OCI-LY3 (cell line): Measurements from ENCODE around the gene DHCR24.

Experiments
- H2AFZ ChIP-seq: fragments of 200-600, 300-600 bp; shearing (Covaris generic); 2 replicates; pipeline ENCODE4 v1.6.0; 2014; ENCODE audit warnings: antibody characterized with exemption, low read depth, low read length
- H3K27ac ChIP-seq: fragments of 200-600, 300-600 bp; sonication (generic); 2 replicates; pipeline ENCODE4 v1.5.1; 2014; ENCODE audit warnings: mild to moderate bottlenecking, low read length, moderate library complexity, mixed read lengths
- H3K27me3 ChIP-seq: fragments of 200-600, 300-600 bp; sonication (generic); 2 replicates; pipeline ENCODE4 v1.6.1; 2014; ENCODE audit warnings: low read depth, low read length, mixed read lengths
- H3K36me3 ChIP-seq: fragments of 200-600, 300-600 bp; sonication (generic); replicated peaks from 2 replicates; pipeline ENCODE3; 2014; ENCODE audit warnings: low read depth, low read length, mixed read lengths
- H3K4me1 ChIP-seq: fragments of 300-600, 200-600 bp; sonication (generic); 2 replicates; pipeline ENCODE4 v1.6.1; 2014; ENCODE audit warnings: low read length, mixed read lengths
- H3K4me2 ChIP-seq: fragments of 200-600, 300-600 bp; sonication (generic); 2 replicates; pipeline ENCODE4 v1.6.1; 2014; ENCODE audit warnings: low read length, mixed read lengths
- H3K4me3 ChIP-seq: fragments of 300-600, 200-600 bp; sonication (generic); 2 replicates; pipeline ENCODE4 v1.5.1; 2014; ENCODE audit warnings: antibody characterized with exemption, mild to moderate bottlenecking, low read length, moderate library complexity
- H3K79me2 ChIP-seq: fragments of 300-600, 200-600 bp; shearing (Covaris generic); 2 replicates; pipeline ENCODE4 v1.6.1; 2014; ENCODE audit warnings: mild to moderate bottlenecking, low read length, mixed read lengths
- H3K9ac ChIP-seq: fragments of 300-600, 200-600 bp; shearing (Covaris generic); 2 replicates; pipeline ENCODE4 v1.6.0; 2014; ENCODE audit warnings: mild to moderate bottlenecking, low read length, moderate library complexity
- H3K9me3 ChIP-seq: fragments of 200-600, 300-600 bp; shearing (Covaris generic); 2 replicates; pipeline ENCODE4 v1.6.1; 2014; ENCODE audit warnings: low read length, mixed read lengths; ENCODE audit not compliant: insufficient read depth
- H4K20me1 ChIP-seq: fragments of 200-600, 300-600 bp; sonication (generic); 2 replicates; pipeline ENCODE4 v1.6.1; 2016; ENCODE audit warnings: low read length, mixed read lengths; ENCODE audit not compliant: insufficient read depth
- EZH2phosphoT487 ChIP-seq: fragments of 200-600 bp; shearing (Covaris generic); IDR thresholded peaks from 2 replicates; pipeline ENCODE4 v1.6.1; 2018; ENCODE audit warnings: antibody characterized with exemption, mixed run types, low read depth
- TF ChIP-seq, protein P1 (sequence below): fragments of 200-600, 300-600 bp; sonication (generic); IDR thresholded peaks from 2 replicates; pipeline ENCODE4 v1.5.1; 2014; ENCODE audit warnings: antibody characterized with exemption, low read length, low read depth

The DHCR24 gene

GRCh38 chr1:54838565-54839180 is 48.3 kb downstream of the DHCR24 start:
- Histone ChIP-seq H3K27me3 (no peaks in the 10 kb centered on the region), H2AFZ (no peak overlapping the region), H3K36me3 (no peaks in the 10 kb centered on the region), H3K27ac (no peak overlapping the region), H3K4me2 (no peak overlapping the region), H3K79me2 (no peaks in the 10 kb centered on the region), H4K20me1 (no peaks in the 10 kb centered on the region), H3K4me1 (no peaks in the 10 kb centered on the region), H3K9me3 (no peaks in the 10 kb centered on the region), H3K9ac (no peak overlapping the region), H3K4me3 (no peak overlapping the region)
- TF ChIP-seq, protein P1, sequence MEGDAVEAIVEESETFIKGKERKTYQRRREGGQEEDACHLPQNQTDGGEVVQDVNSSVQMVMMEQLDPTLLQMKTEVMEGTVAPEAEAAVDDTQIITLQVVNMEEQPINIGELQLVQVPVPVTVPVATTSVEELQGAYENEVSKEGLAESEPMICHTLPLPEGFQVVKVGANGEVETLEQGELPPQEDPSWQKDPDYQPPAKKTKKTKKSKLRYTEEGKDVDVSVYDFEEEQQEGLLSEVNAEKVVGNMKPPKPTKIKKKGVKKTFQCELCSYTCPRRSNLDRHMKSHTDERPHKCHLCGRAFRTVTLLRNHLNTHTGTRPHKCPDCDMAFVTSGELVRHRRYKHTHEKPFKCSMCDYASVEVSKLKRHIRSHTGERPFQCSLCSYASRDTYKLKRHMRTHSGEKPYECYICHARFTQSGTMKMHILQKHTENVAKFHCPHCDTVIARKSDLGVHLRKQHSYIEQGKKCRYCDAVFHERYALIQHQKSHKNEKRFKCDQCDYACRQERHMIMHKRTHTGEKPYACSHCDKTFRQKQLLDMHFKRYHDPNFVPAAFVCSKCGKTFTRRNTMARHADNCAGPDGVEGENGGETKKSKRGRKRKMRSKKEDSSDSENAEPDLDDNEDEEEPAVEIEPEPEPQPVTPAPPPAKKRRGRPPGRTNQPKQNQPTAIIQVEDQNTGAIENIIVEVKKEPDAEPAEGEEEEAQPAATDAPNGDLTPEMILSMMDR: no peak
- no peak for TF ChIP-seq EZH2phosphoT487

DNA sequence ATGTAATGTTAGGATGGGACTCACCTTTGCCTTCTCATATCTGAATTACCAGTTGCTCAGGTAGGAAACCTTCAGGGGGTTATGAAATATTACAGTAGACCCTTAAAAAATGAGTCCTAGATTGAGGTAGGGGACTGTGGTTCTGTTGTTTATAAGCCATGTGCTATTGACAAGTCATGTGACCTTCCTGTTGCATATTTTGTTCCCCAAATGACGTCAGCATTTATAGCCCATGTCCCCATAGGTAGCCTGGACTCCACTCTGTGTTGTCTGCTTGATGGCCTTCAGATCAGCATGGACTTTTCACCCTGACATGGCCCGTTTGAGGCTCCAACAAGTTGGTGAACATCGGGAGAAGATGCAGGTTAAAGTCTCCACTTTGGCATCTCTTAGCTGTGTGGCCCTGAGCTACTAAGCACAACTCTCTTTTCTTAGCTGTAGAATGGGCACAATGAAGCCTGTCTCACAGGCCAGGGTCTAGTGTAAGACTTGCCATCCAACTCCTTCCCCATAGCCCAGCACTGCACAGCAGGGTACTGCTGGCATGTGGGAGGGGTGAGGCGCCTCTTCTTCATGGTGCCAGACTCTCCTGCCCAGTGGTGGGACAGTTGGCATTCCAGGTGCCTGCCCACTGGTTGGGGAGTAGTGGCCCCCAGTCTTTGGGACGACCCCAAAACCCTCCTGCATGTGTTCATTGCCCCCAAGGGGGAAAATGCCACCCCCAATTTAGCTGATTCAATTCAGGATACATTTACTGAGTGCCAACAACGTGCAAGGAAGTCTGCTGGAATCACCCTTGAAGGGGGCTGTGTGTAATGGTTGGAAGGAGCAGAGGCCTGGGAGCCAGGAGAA is 49.8 kb downstream of the DHCR24 start:
- H3K27ac ChIP-seq: no peak overlapping the region
- TF ChIP-seq, protein P1: no peak
- no peak for TF ChIP-seq EZH2phosphoT487
- no peaks in the 10 kb centered on the region for H3K36me3 ChIP-seq
- H3K79me2 ChIP-seq: no peaks in the 10 kb centered on the region
- no peak overlapping the region for H3K9ac ChIP-seq
- no peaks in the 10 kb centered on the region for H4K20me1 ChIP-seq
- no peaks in the 10 kb centered on the region for H3K27me3 ChIP-seq
- H3K9me3 ChIP-seq: no peaks in the 10 kb centered on the region
- no peak overlapping the region for H3K4me3 ChIP-seq
- no peak overlapping the region for H3K4me2 ChIP-seq
- H3K4me1 ChIP-seq: no peaks in the 10 kb centered on the region
- H2AFZ ChIP-seq: no peak overlapping the region

GRCh38 chr1:54836594-54836993 is 50.4 kb downstream of the DHCR24 start:
- Histone ChIP-seq H3K4me1 (no peaks in the 10 kb centered on the region), H3K36me3 (no peaks in the 10 kb centered on the region), H3K27me3 (no peaks in the 10 kb centered on the region), H3K9me3 (no peaks in the 10 kb centered on the region), H3K9ac (no peak overlapping the region), H3K79me2 (no peaks in the 10 kb centered on the region), H3K27ac (no peak overlapping the region), H2AFZ (no peak overlapping the region), H4K20me1 (no peaks in the 10 kb centered on the region), H3K4me2 (no peak overlapping the region), H3K4me3 (no peak overlapping the region)
- TF ChIP-seq, protein P1: no peak
- TF ChIP-seq EZH2phosphoT487: no peak

- no peaks in the 10 kb centered on the region for H4K20me1 ChIP-seq
- H3K4me3 ChIP-seq: no peak overlapping the region
- no peak overlapping the region for H2AFZ ChIP-seq
- TF ChIP-seq EZH2phosphoT487: no peak
- TF ChIP-seq, protein P1: no peak
- no peaks in the 10 kb centered on the region for H3K4me1 ChIP-seq
- no peak overlapping the region for H3K4me2 ChIP-seq
- H3K9ac ChIP-seq: no peak overlapping the region
- no peaks in the 10 kb centered on the region for H3K79me2 ChIP-seq
- no peaks in the 10 kb centered on the region for H3K36me3 ChIP-seq
- H3K27me3 ChIP-seq: no peaks in the 10 kb centered on the region
- H3K9me3 ChIP-seq: no peaks in the 10 kb centered on the region
- no peak overlapping the region for H3K27ac ChIP-seq
These were observed 51.0 kb downstream of the DHCR24 start for GRCh38 chr1:54835970-54836369.
